Mesenchymal stem cell (in vitro differentiated cells and primary cell): ENCODE measurements around the gene PTX4.

Experiments used
- DNase-seq: peaks from one replicate; pipeline ENCODE4 v3.0.0-alpha.2; 2013
- H2AFZ ChIP-seq: one replicate; pipeline ENCODE4 v1.6.1; 2013; ENCODE audit warnings: low read depth, mild to moderate bottlenecking, control low read depth, inconsistent platforms, low read length, moderate library complexity
- H2AK5ac ChIP-seq: 2 replicates; pipeline ENCODE4 v1.6.1; 2013; ENCODE audit warnings: low read length, moderate library complexity, mild to moderate bottlenecking, inconsistent platforms; ENCODE audit not compliant: severe bottlenecking
- H2BK120ac ChIP-seq: one replicate; pipeline ENCODE4 v1.6.1; 2013; ENCODE audit warnings: low read depth, mild to moderate bottlenecking, inconsistent platforms, low read length, moderate library complexity
- H2BK12ac ChIP-seq, 2 experiments: one replicate each; pipeline ENCODE4 v1.6.1; 2013; ENCODE audit warnings: inconsistent platforms in 2 of 2, low read length in 2 of 2, mild to moderate bottlenecking in 2 of 2, moderate library complexity in 2 of 2, control low read depth in 1 of 2
- H2BK15ac ChIP-seq: one replicate; pipeline ENCODE4 v1.6.1; 2013; ENCODE audit warnings: mild to moderate bottlenecking, low read depth, inconsistent platforms; ENCODE audit not compliant: poor library complexity, severe bottlenecking
- H2BK5ac ChIP-seq: 2 replicates; pipeline ENCODE4 v1.6.1; 2013; ENCODE audit warnings: low read depth, mild to moderate bottlenecking, low read length, control low read depth, inconsistent platforms; ENCODE audit not compliant: poor library complexity, severe bottlenecking
- H3K14ac ChIP-seq, 2 experiments: one replicate each; pipeline ENCODE4 v1.6.1; 2013; ENCODE audit warnings: inconsistent platforms in 2 of 2, low read length in 2 of 2, control low read depth in 1 of 2, mild to moderate bottlenecking in 1 of 2, moderate library complexity in 1 of 2
- H3K18ac ChIP-seq, 2 experiments: one replicate each; pipeline ENCODE4 v1.6.1; 2013; ENCODE audit warnings: inconsistent platforms in 2 of 2, low read length in 2 of 2, control low read depth in 1 of 2, low read depth in 1 of 2, mild to moderate bottlenecking in 1 of 2
- H3K23ac ChIP-seq, 2 experiments: one replicate each; pipeline ENCODE4 v1.6.1; 2013; ENCODE audit warnings: inconsistent platforms in 2 of 2, low read length in 2 of 2, mild to moderate bottlenecking in 2 of 2, moderate library complexity in 2 of 2, control low read depth in 1 of 2
- H3K27ac ChIP-seq: 2 replicates; pipeline ENCODE4 v1.5.1; 2013; ENCODE audit warnings: mild to moderate bottlenecking, moderate library complexity, low read length, control low read depth, inconsistent platforms; ENCODE audit not compliant: poor library complexity, severe bottlenecking
- H3K27me3 ChIP-seq, 2 experiments: 2 replicates each; pipeline versions ENCODE4 v1.6.1 to v1.7.0; 2013; ENCODE audit warnings: low read length in 2 of 2, mild to moderate bottlenecking in 2 of 2, moderate library complexity in 2 of 2, control low read depth in 1 of 2, inconsistent platforms in 1 of 2; ENCODE audit not compliant: control insufficient read depth in 1 of 2, insufficient read depth in 1 of 2
- H3K36me3 ChIP-seq, 2 experiments: 2 replicates each; pipeline versions ENCODE4 v1.6.1 to v1.7.0; 2013; ENCODE audit warnings: low read length in 2 of 2, control low read depth in 1 of 2, inconsistent platforms in 1 of 2, low read depth in 1 of 2, mild to moderate bottlenecking in 1 of 2; ENCODE audit not compliant: insufficient read depth in 2 of 2, control insufficient read depth in 1 of 2
- H3K4ac ChIP-seq, 2 experiments: one replicate each; pipeline ENCODE4 v1.6.1; 2013; ENCODE audit warnings: inconsistent platforms in 2 of 2, low read length in 2 of 2, mild to moderate bottlenecking in 2 of 2, moderate library complexity in 2 of 2, control low read depth in 1 of 2, low read depth in 1 of 2
- H3K4me1 ChIP-seq: 2 replicates; pipeline ENCODE4 v1.6.1; 2013; ENCODE audit warnings: low read depth, low read length, control low read depth; ENCODE audit not compliant: control insufficient read depth, insufficient read depth
- H3K4me2 ChIP-seq: 2 replicates; pipeline ENCODE4 v1.6.1; 2013; ENCODE audit warnings: low read length, mild to moderate bottlenecking, inconsistent platforms; ENCODE audit not compliant: poor library complexity, severe bottlenecking
- H3K4me3 ChIP-seq, 2 experiments: 2 replicates each; pipeline versions ENCODE4 v1.5.1 to v1.7.0; 2013; ENCODE audit warnings: low read length in 2 of 2, mild to moderate bottlenecking in 2 of 2, control low read depth in 1 of 2, low read depth in 1 of 2; ENCODE audit not compliant: insufficient read depth in 1 of 2
- H3K79me1 ChIP-seq: replicated peaks from 2 replicates; pipeline ENCODE4 v1.6.1; 2013; ENCODE audit warnings: mild to moderate bottlenecking, control low read depth, low read length, inconsistent platforms; ENCODE audit not compliant: poor library complexity, severe bottlenecking
- H3K9ac ChIP-seq: 2 replicates; pipeline ENCODE4 v1.7.0; 2013; ENCODE audit warnings: mild to moderate bottlenecking, low read length, moderate library complexity
- H3K9me3 ChIP-seq: 2 replicates; pipeline ENCODE4 v1.7.0; 2013; ENCODE audit warnings: mild to moderate bottlenecking, low read length; ENCODE audit not compliant: control insufficient read depth
- H4K8ac ChIP-seq: one replicate; pipeline ENCODE4 v1.6.1; 2013; ENCODE audit warnings: inconsistent platforms, mild to moderate bottlenecking, low read length, moderate library complexity
- H4K91ac ChIP-seq: one replicate; pipeline ENCODE4 v1.6.1; 2013; ENCODE audit warnings: mild to moderate bottlenecking, low read length, inconsistent platforms
- WGBS: methylation state at CpG from one replicate; pipeline ENCODE4 v1.1.7; 2013; ENCODE audit warnings: mixed read lengths; 5-methylcytosine and 5-hydroxymethylcytosine counted together

PTX4 gene

GRCh38 chr16:1459967-1460366 is 28.8 kb downstream of the PTX4 start:
- no peaks in the 10 kb centered on the region for H3K27me3 ChIP-seq
- WGBS: 91% methylated on average over 10 of the region's 10 CpGs

GRCh38 chr16:1458977-1459341 is 29.8 kb downstream of the PTX4 start:
- no peak overlapping the region for H3K4ac ChIP-seq
- H3K18ac ChIP-seq: no peak overlapping the region
- H3K4me1 ChIP-seq: peaks cover 3% of the 10 kb centered on the region
- peaks cover 73 to 75% of the 10 kb centered on the region in 2 experiments for H3K36me3 ChIP-seq
- no peak overlapping the region for H4K8ac ChIP-seq
- no peak overlapping the region for H2BK5ac ChIP-seq
- H3K23ac ChIP-seq: no peak overlapping the region
- DNase-seq: no peak
- H3K4me3 ChIP-seq: no peak overlapping the region
- no peak overlapping the region for H2AK5ac ChIP-seq
- no peaks in the 10 kb centered on the region for H3K9me3 ChIP-seq
- no peak overlapping the region for H3K27ac ChIP-seq
- no peak overlapping the region for H3K14ac ChIP-seq
- H4K91ac ChIP-seq: no peak overlapping the region
- H2BK120ac ChIP-seq: no peak overlapping the region
- no peak overlapping the region for H2AFZ ChIP-seq
- WGBS: 91% methylated on average over 14 of the region's 14 CpGs
- no peak overlapping the region for H2BK12ac ChIP-seq
- H3K9ac ChIP-seq: no peak overlapping the region
- no peak overlapping the region for H2BK15ac ChIP-seq
- H3K27me3 ChIP-seq: no peaks in the 10 kb centered on the region
- H3K4me2 ChIP-seq: no peak overlapping the region
- H3K79me1 ChIP-seq: peaks cover 43% of the 10 kb centered on the region

More at GRCh38 chr16:1459967-1460366, 28.8 kb downstream of the PTX4 start:
- Histone ChIP-seq H3K4ac (no peak overlapping the region), H3K9ac (no peak overlapping the region), H2BK12ac (no peak overlapping the region), H3K23ac (no peak overlapping the region), H2AFZ (no peak overlapping the region), H4K8ac (no peak overlapping the region), H2BK120ac (no peak overlapping the region), H3K9me3 (no peaks in the 10 kb centered on the region), H2AK5ac (no peak overlapping the region), H3K14ac (no peak overlapping the region), H2BK5ac (no peak overlapping the region), H3K4me1 (peaks cover 3% of the 10 kb centered on the region), H3K27ac (no peak overlapping the region), H2BK15ac (no peak overlapping the region), H3K4me3 (no peak overlapping the region), H3K4me2 (no peak overlapping the region), H3K18ac (no peak overlapping the region), H3K36me3 (peaks cover 70 to 75% of the 10 kb centered on the region in 2 experiments), H3K79me1 (peaks cover 44% of the 10 kb centered on the region), H4K91ac (no peak overlapping the region)
- no peak for DNase-seq

- peaks cover 3% of the 10 kb centered on the region for H3K4me1 ChIP-seq
- no peak for DNase-seq
- no peak overlapping the region for H3K23ac ChIP-seq
- no peak overlapping the region for H2AFZ ChIP-seq
- H3K27me3 ChIP-seq: no peaks in the 10 kb centered on the region
- H3K4me3 ChIP-seq: peak overlapping the region in 1 of 2 experiments; percentile 8
- no peak overlapping the region for H2BK12ac ChIP-seq
- H3K79me1 ChIP-seq: peaks cover 41% of the 10 kb centered on the region
- H3K9ac ChIP-seq: no peak overlapping the region
- H2AK5ac ChIP-seq: no peak overlapping the region
- 97% methylated on average over 26 of the region's 26 CpGs for WGBS
- H4K8ac ChIP-seq: no peak overlapping the region
- no peak overlapping the region for H2BK120ac ChIP-seq
- no peak overlapping the region for H3K27ac ChIP-seq
- H3K18ac ChIP-seq: no peak overlapping the region
- no peak overlapping the region for H2BK5ac ChIP-seq
- H2BK15ac ChIP-seq: no peak overlapping the region
- H3K4ac ChIP-seq: no peak overlapping the region
- no peak overlapping the region for H3K14ac ChIP-seq
- H3K36me3 ChIP-seq: peaks cover 74 to 80% of the 10 kb centered on the region in 2 experiments
- no peak overlapping the region for H4K91ac ChIP-seq
- no peak overlapping the region for H3K4me2 ChIP-seq
- no peaks in the 10 kb centered on the region for H3K9me3 ChIP-seq
These were observed 30.3 kb downstream of the PTX4 start for GRCh38 chr16:1458336-1458976.

- Histone ChIP-seq H3K4me2 (no peak overlapping the region), H3K9ac (no peak overlapping the region)
These were observed 31.1 kb downstream of the PTX4 start for GRCh38 chr16:1457489-1458245.

More at GRCh38 chr16:1457489-1458245, 31.1 kb downstream of the PTX4 start:
- Histone ChIP-seq H2BK120ac (no peak overlapping the region), H3K27ac (no peak overlapping the region), H2BK12ac (no peak overlapping the region), H3K18ac (no peak overlapping the region), H3K36me3 (peaks cover 72 to 83% of the 10 kb centered on the region in 2 experiments), H4K8ac (no peak overlapping the region), H3K4me3 (no peak overlapping the region), H3K79me1 (peaks cover 35% of the 10 kb centered on the region), H3K4me1 (peaks cover 3% of the 10 kb centered on the region), H3K27me3 (no peaks in the 10 kb centered on the region), H3K23ac (no peak overlapping the region), H2AFZ (no peak overlapping the region), H2BK15ac (no peak overlapping the region), H3K14ac (no peak overlapping the region), H2AK5ac (no peak overlapping the region), H4K91ac (no peak overlapping the region), H2BK5ac (no peak overlapping the region), H3K4ac (no peak overlapping the region), H3K9me3 (no peaks in the 10 kb centered on the region)
- DNase-seq: no peak
- WGBS: 95% methylated on average over 42 of the region's 42 CpGs
